ENCODE measurements around the gene CES4A. TPM values are rescaled to one million over a fixed set of nuclear protein-coding genes. Genes with fewer than 3 reads are reported as not detected.

Gene CES4A
- total RNA-seq, 1 experiment from 2014 or later, result 2.5 TPM

GRCh38 chr16:67054901-67055300, 66.5 kb downstream of the CES4A start:
- Histone ChIP-seq H3K36me3 (ENCODE audit: low read depth) (no peaks in the 10 kb centered on the region), H2AFZ (no peak overlapping the region), H3K9me2 (ENCODE audit: insufficient read depth) (no peaks in the 10 kb centered on the region), H3K79me2 (ENCODE audit: low read depth) (peaks cover 69% of the 10 kb centered on the region), H3K9me3 (ENCODE audit: insufficient read depth, low read depth) (no peaks in the 10 kb centered on the region), H3K27me3 (ENCODE audit: insufficient read depth, low read depth) (no peaks in the 10 kb centered on the region), H3K4me2 (no peak overlapping the region), H4K20me1 (ENCODE audit: insufficient read depth) (peaks cover 42% of the 10 kb centered on the region), H3K4me3 (no peak overlapping the region), H3K27ac (no peak overlapping the region), H3K4me1 (replicated peaks; ENCODE audit: insufficient read depth) (peaks cover 12% of the 10 kb centered on the region), H3F3A (ENCODE audit: insufficient read depth, low read depth) (peaks cover 17% of the 10 kb centered on the region; the same call in 1 of the 2 replicates)
- no peak for DNase-seq
- no peak for TF ChIP-seq CTCF (conservative IDR thresholded peaks at IDR 0.05)
- TF ChIP-seq EZH2 (IDR thresholded peaks at IDR 0.05; ENCODE audit: low read depth), result no peak
- intact Hi-C loops (cut with micrococcal nuclease; ENCODE audit: unreplicated experiment), result no loop called here
- POLR2A ChIA-PET (ENCODE audit: unreplicated experiment), result interaction anchor here (0.6 kb wide), 1 partner anchor 19 kb away, joined by 12 read pairs; no protein-coding TSS in a partner anchor
- CTCF ChIA-PET, result no interaction called here
- no TSS peak for BruUV-seq (replicated peaks)

- Histone ChIP-seq H3K27me3 (ENCODE audit: insufficient read depth, low read depth) (no peaks in the 10 kb centered on the region), H3K27ac (no peak overlapping the region), H3K9me2 (ENCODE audit: insufficient read depth) (no peaks in the 10 kb centered on the region), H3F3A (ENCODE audit: insufficient read depth, low read depth) (peaks cover 17% of the 10 kb centered on the region; the same call in 1 of the 2 replicates), H3K9me3 (ENCODE audit: insufficient read depth, low read depth) (no peaks in the 10 kb centered on the region), H3K4me1 (replicated peaks; ENCODE audit: insufficient read depth) (peaks cover 12% of the 10 kb centered on the region), H3K36me3 (ENCODE audit: low read depth) (no peaks in the 10 kb centered on the region), H3K4me3 (no peak overlapping the region), H3K4me2 (no peak overlapping the region), H4K20me1 (ENCODE audit: insufficient read depth) (peaks cover 38% of the 10 kb centered on the region), H2AFZ (no peak overlapping the region), H3K79me2 (ENCODE audit: low read depth) (peaks cover 72% of the 10 kb centered on the region)
- TF ChIP-seq CTCF (conservative IDR thresholded peaks at IDR 0.05) (no peak), EZH2 (IDR thresholded peaks at IDR 0.05; ENCODE audit: low read depth) (no peak)
- ChIA-PET POLR2A (ENCODE audit: unreplicated experiment) (no interaction called here), CTCF (no interaction called here)
- intact Hi-C loops (cut with micrococcal nuclease; ENCODE audit: unreplicated experiment), result no loop called here
- peak in 1 of 2 experiments; percentile 80 for DNase-seq
- BruUV-seq (replicated peaks), result no TSS peak
Measured at GRCh38 chr16:67055712-67056487, 67.5 kb downstream of the CES4A start.

Other genes starting within 250 kb of the CES4A start
- 92.7 and 109 TPM in 2 replicates for gene DYNC1LI2, start 237.0 kb upstream of the CES4A start, total RNA-seq (2021)
- gene TERB1, start 187.0 kb upstream of the CES4A start, total RNA-seq (2021), result 0.75 TPM in 1 of 2 replicates, not detected in the other
- gene NAE1, start 157.6 kb upstream of the CES4A start, total RNA-seq (2021), result 66.8 and 72.7 TPM in 2 replicates
- gene CA7, start 144.2 kb upstream of the CES4A start, total RNA-seq (2021), result not detected in 2 replicates
- 17.4 and 21.6 TPM in 2 replicates for gene PDP2, start 108.1 kb upstream of the CES4A start, total RNA-seq (2021)
- gene CDH16, start 69.7 kb upstream of the CES4A start, total RNA-seq (2021), result not detected in 2 replicates
- gene RRAD, start 63.1 kb upstream of the CES4A start, total RNA-seq (2021), result 0.24 TPM in 1 of 2 replicates, not detected in the other
- 81.7 and 87.1 TPM in 2 replicates for gene CIAO2B, start 54.2 kb upstream of the CES4A start, total RNA-seq (2021)
- gene CES2, start 53.1 kb upstream of the CES4A start, total RNA-seq (2021), result 32.8 and 35.1 TPM in 2 replicates
- gene CES3, start 27.3 kb upstream of the CES4A start, total RNA-seq (2021), result 9.1 and 10.1 TPM in 2 replicates
- 58.7 and 63.3 TPM in 2 replicates for gene CBFB, start 40.6 kb downstream of the CES4A start, total RNA-seq (2021)
- gene PHAF1, start 121.4 kb downstream of the CES4A start, total RNA-seq (2021), result 19.5 and 21.1 TPM in 2 replicates
- gene B3GNT9, start 162.4 kb downstream of the CES4A start, total RNA-seq (2021), result 4.0 and 4.2 TPM in 2 replicates
- gene TRADD, start 171.3 kb downstream of the CES4A start, total RNA-seq (2021), result 38.0 and 50.3 TPM in 2 replicates
- 53.2 and 54.4 TPM in 2 replicates for gene FBXL8, start 171.4 kb downstream of the CES4A start, total RNA-seq (2021)
- gene HSF4, start 176.2 kb downstream of the CES4A start, total RNA-seq (2021), result 96.9 and 100 TPM in 2 replicates
- 68.0 and 76.8 TPM in 2 replicates for gene NOL3, start 181.9 kb downstream of the CES4A start, total RNA-seq (2021)
- gene MATCAP1, start 195.4 kb downstream of the CES4A start, total RNA-seq (2021), result 21.7 and 24.6 TPM in 2 replicates
- gene EXOC3L1, start 201.5 kb downstream of the CES4A start, total RNA-seq (2021), result 0.35 TPM in 1 of 2 replicates, not detected in the other
- gene E2F4, start 203.6 kb downstream of the CES4A start, total RNA-seq (2021), result 78.4 and 82.5 TPM in 2 replicates
- gene ELMO3, start 210.5 kb downstream of the CES4A start, total RNA-seq (2021), result 32.4 and 51.1 TPM in 2 replicates
- 39.5 and 42.0 TPM in 2 replicates for gene TMEM208, start 238.5 kb downstream of the CES4A start, total RNA-seq (2021)